Glutamatergic neuron (in vitro differentiated cells): ENCODE measurements around the gene GRAMD2B. TPM values are rescaled to one million over a fixed set of nuclear protein-coding genes. Genes with fewer than 3 reads are reported as not detected.

ENCODE experiments used
- DNase-seq: peaks from one replicate; pipeline ENCODE4 v3.0.0; 2022
- H3K27ac Mint-ChIP-seq: one replicate; pipeline ENCODE4 v1.8.0; 2020; ENCODE audit warnings: mild to moderate bottlenecking, mixed read lengths, inconsistent platforms; ENCODE audit not compliant: unreplicated experiment
- H3K27me3 Mint-ChIP-seq: one replicate; pipeline ENCODE4 v1.8.0; 2020; ENCODE audit warnings: mild to moderate bottlenecking, moderate library complexity, mixed read lengths, inconsistent platforms; ENCODE audit not compliant: unreplicated experiment
- H3K36me3 Mint-ChIP-seq: one replicate; pipeline ENCODE4 v1.8.0; 2020; ENCODE audit warnings: mild to moderate bottlenecking, mixed read lengths, inconsistent platforms; ENCODE audit not compliant: unreplicated experiment
- H3K4me1 Mint-ChIP-seq: one replicate; pipeline ENCODE4 v1.8.0; 2020; ENCODE audit warnings: mild to moderate bottlenecking, low read depth, mixed read lengths, inconsistent platforms; ENCODE audit not compliant: unreplicated experiment
- H3K4me3 Mint-ChIP-seq: one replicate; pipeline ENCODE4 v1.8.0; 2020; ENCODE audit warnings: mild to moderate bottlenecking, mixed read lengths, inconsistent platforms; ENCODE audit not compliant: unreplicated experiment
- H3K9me3 Mint-ChIP-seq: one replicate; pipeline ENCODE4 v1.8.0; 2020; ENCODE audit warnings: mild to moderate bottlenecking, moderate library complexity, mixed read lengths, inconsistent platforms; ENCODE audit not compliant: unreplicated experiment
- total RNA-seq: library from RNA; stranded (reverse); fragmentation: NEBNext Ultra II Directional; extraction: Animal tissue kit (Norgen Biotek cat#: 25700); gene quantifications from one replicate; pipeline ENCODE4 v1.2.1, GENCODE V29; 2021; ENCODE audit not compliant: unreplicated experiment
- TF ChIP-seq, protein P1 (sequence below): fragments of 200-600 bp; sonication (generic); IDR thresholded peaks from one replicate; pipeline ENCODE4 v1.5.0; 2021; ENCODE audit not compliant: partially characterized antibody, unreplicated experiment

The GRAMD2B gene
- total RNA-seq, 1 donor from 2014 or later, result 0.69 TPM

DNA sequence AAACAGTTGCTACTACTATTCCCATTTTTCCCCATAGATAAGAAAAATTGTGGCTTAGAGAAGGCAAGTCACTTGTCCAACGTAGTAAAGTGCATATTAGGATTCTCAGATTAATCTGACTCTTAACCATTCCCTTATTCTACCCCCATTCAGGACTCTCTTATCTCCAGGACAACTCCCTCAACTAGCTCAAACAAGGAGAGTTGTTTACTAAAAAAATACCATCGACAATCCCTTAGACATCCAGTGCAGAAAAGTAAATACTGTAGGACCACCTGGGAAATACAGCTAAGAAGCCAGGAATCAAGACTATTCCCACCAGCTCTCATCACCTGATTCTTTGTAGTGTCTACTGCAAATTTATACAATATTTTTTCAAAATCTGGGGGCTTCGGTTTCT is 9.4 kb upstream of the GRAMD2B start:
- Mint-ChIP-seq H3K4me3 (no peak overlapping the region), H3K27me3 (peaks cover 4% of the 10 kb centered on the region), H3K27ac (no peak overlapping the region), H3K4me1 (no peaks in the 10 kb centered on the region), H3K9me3 (peaks cover 2% of the 10 kb centered on the region), H3K36me3 (no peaks in the 10 kb centered on the region)
- TF ChIP-seq, protein P1, sequence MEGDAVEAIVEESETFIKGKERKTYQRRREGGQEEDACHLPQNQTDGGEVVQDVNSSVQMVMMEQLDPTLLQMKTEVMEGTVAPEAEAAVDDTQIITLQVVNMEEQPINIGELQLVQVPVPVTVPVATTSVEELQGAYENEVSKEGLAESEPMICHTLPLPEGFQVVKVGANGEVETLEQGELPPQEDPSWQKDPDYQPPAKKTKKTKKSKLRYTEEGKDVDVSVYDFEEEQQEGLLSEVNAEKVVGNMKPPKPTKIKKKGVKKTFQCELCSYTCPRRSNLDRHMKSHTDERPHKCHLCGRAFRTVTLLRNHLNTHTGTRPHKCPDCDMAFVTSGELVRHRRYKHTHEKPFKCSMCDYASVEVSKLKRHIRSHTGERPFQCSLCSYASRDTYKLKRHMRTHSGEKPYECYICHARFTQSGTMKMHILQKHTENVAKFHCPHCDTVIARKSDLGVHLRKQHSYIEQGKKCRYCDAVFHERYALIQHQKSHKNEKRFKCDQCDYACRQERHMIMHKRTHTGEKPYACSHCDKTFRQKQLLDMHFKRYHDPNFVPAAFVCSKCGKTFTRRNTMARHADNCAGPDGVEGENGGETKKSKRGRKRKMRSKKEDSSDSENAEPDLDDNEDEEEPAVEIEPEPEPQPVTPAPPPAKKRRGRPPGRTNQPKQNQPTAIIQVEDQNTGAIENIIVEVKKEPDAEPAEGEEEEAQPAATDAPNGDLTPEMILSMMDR, result no peak
- no peak for DNase-seq

DNA sequence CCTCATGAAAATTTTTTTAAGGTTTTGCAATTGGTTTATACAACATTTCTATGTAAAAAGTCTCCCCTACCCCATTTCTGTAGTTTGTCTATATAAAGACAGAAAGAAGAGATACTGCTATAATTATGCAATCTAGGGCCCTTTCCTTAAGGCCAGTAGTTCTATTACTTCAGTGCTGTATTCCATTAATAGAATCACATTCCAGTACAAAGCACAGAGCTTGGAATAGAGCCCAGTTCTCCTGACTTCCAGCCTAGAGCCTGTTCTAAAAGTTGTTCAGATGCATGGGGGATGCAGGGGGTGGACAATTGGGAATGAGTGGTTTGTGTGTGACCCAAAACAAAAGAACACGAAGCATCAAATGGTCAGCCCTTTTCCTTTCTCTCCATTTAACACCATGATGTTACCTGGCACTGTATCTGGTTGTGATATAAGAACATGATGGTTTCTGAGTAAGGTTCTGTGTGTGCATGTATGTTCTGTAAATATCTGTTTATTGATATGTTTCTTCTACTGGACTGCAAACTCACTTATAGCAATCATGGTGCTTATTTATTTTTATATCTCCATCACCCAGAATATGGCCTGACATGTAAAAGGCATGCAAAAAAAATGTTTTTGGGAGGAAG is 8.2 kb upstream of the GRAMD2B start:
- H3K36me3 Mint-ChIP-seq, result no peaks in the 10 kb centered on the region
- H3K9me3 Mint-ChIP-seq, result peaks cover 2% of the 10 kb centered on the region
- peaks cover 4% of the 10 kb centered on the region for H3K27me3 Mint-ChIP-seq
- H3K27ac Mint-ChIP-seq, result no peak overlapping the region
- TF ChIP-seq, protein P1, result no peak
- no peak overlapping the region for H3K4me3 Mint-ChIP-seq
- no peaks in the 10 kb centered on the region for H3K4me1 Mint-ChIP-seq
- DNase-seq, result no peak

DNA sequence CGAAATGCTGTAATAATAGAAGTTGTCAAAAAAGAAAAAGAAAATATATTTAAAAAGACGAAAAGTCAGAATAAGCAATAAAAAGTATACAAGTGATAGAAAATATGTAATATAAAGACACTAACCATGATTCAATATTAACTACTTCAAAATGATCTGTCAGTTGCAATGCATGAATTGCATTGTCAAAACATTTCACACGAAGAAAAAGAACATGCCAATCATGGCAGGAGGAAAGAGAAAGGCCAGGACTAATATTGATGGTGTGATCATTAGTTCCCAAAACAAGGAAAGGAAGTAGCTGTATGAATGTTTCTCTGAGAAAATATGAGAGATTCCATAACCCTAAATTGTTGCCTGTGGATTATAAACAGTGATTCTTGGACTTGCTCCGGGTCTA is 7.4 kb upstream of the GRAMD2B start:
- DNase-seq, result no peak
- Mint-ChIP-seq H3K27me3 (peaks cover 4% of the 10 kb centered on the region), H3K27ac (no peak overlapping the region), H3K36me3 (no peaks in the 10 kb centered on the region), H3K9me3 (peaks cover 3% of the 10 kb centered on the region), H3K4me3 (no peak overlapping the region), H3K4me1 (no peaks in the 10 kb centered on the region)
- TF ChIP-seq, protein P1, result no peak

DNA sequence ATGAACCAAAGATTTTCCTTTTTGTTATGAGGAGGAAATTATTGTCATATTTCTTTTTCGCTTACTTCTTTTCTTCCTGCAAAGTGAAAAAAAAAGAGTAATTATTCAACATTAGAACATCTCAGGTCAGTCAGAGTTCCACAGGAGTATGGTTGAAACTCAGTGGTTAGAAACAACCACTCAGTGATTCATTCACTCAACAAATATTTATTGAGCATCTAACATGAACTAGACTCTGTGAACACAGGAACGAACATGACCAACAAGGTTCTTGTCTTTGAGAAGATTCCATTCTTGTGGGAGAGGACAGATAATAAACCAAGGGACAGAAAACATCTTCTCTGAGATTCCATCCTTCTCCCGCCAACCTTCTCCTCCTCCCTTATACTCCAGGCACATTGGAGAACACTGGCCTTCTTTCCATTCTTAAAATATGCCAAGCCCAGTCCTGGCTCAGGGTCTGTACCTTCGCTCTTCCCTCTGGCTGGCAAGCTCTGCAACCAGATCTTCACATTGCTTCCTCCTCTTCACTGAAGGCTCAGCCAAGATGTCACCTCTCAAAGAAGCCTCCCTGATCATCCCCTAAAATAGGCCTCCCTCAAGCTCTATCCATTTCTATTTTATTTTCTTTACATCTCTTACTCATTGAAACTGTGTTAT is 6.8 kb upstream of the GRAMD2B start:
- H3K27ac Mint-ChIP-seq, result no peak overlapping the region
- TF ChIP-seq, protein P1, result no peak
- H3K27me3 Mint-ChIP-seq, result peaks cover 4% of the 10 kb centered on the region
- peaks cover 1% of the 10 kb centered on the region for H3K9me3 Mint-ChIP-seq
- H3K36me3 Mint-ChIP-seq, result no peaks in the 10 kb centered on the region
- no peak for DNase-seq
- H3K4me1 Mint-ChIP-seq, result no peaks in the 10 kb centered on the region
- no peak overlapping the region for H3K4me3 Mint-ChIP-seq

DNA sequence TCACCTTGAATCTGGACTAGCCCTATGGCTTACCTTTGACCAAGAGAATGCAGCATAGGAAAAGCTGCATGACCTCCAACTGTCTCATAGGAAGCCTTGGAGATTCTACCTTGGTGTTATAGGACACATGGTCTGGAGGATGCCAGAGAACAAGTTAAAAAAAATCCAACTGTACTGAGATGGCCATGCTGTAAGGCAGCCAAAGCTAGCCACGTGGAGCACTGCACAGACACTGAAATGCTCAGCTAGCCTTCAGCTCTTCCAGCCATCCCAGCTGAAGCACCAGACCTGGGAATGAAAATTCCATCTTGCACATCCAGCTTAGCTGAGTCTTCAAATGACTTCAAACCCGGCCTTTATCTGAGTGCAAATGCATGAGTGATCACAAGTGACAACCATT is 6.0 kb upstream of the GRAMD2B start:
- Mint-ChIP-seq H3K27me3 (peaks cover 1% of the 10 kb centered on the region), H3K9me3 (peaks cover 1% of the 10 kb centered on the region), H3K4me3 (no peak overlapping the region), H3K36me3 (no peaks in the 10 kb centered on the region), H3K27ac (no peak overlapping the region), H3K4me1 (no peaks in the 10 kb centered on the region)
- TF ChIP-seq, protein P1, result no peak
- DNase-seq, result no peak
